ENCODE results near the gene PKD2L1.

- TF ChIP-seq POLR2AphosphoS5 (IDR thresholded peaks at IDR 0.05; ENCODE audit: low read depth, low read length) = no peak
- no peak for TF ChIP-seq REST (IDR thresholded peaks at IDR 0.05; ENCODE audit: insufficient read depth in 1 of 2, low read depth in 2 of 2, low read length in 2 of 2)
- no peak for TF ChIP-seq TAF1 (IDR thresholded peaks at IDR 0.05; ENCODE audit: borderline replicate concordance, insufficient read depth, low read length)
- TF ChIP-seq FOXP2 (optimal IDR thresholded peaks at IDR 0.05; ENCODE audit: borderline replicate concordance, extremely low read depth, extremely low read length, insufficient read depth) = no peak
- no peak for TF ChIP-seq SIN3A (IDR thresholded peaks at IDR 0.05; ENCODE audit: borderline replicate concordance, insufficient read depth, low read length)
Measured at GRCh38 chr10:100342627-100342972, 12.6 kb upstream of the PKD2L1 start.

Data from PFSK-1 (cell line).